Middle frontal gyrus (tissue), 1 donor: ENCODE measurements around the gene CFAP221.

Experiments
- DNase-seq: peaks from one replicate; pipeline ENCODE4 v3.0.0-alpha.2; 2015; ENCODE audit warnings: low spot score; ENCODE audit errors: extremely low spot score

The CFAP221 gene

GRCh38 chr2:119641562-119642258, 97.5 kb downstream of the CFAP221 start:
- DNase-seq = peak; percentile 83

- no peak for DNase-seq
These were observed 99.9 kb downstream of the CFAP221 start for GRCh38 chr2:119644186-119644585.

- no peak for DNase-seq
These were observed 101.1 kb downstream of the CFAP221 start for GRCh38 chr2:119645173-119645855.

- DNase-seq = no peak
These were observed 101.9 kb downstream of the CFAP221 start for GRCh38 chr2:119646149-119646548.

GRCh38 chr2:119647440-119648169, 103.4 kb downstream of the CFAP221 start:
- DNase-seq = no peak

GRCh38 chr2:119649364-119649917, 105.2 kb downstream of the CFAP221 start:
- no peak for DNase-seq

GRCh38 chr2:119650206-119650605, 106.0 kb downstream of the CFAP221 start:
- DNase-seq = no peak

- no peak for DNase-seq
These were observed 106.7 kb downstream of the CFAP221 start for GRCh38 chr2:119650846-119651370.

GRCh38 chr2:119657466-119658145, 113.4 kb downstream of the CFAP221 start:
- no peak for DNase-seq

GRCh38 chr2:119659601-119660342, 115.5 kb downstream of the CFAP221 start:
- DNase-seq = no peak

GRCh38 chr2:119660343-119660658, 116.1 kb downstream of the CFAP221 start:
- no peak for DNase-seq

- no peak for DNase-seq
These were observed 118.0 kb downstream of the CFAP221 start for GRCh38 chr2:119662297-119662696.

- no peak for DNase-seq
These were observed 124.3 kb downstream of the CFAP221 start for GRCh38 chr2:119668546-119668945.

GRCh38 chr2:119671016-119671415, 126.8 kb downstream of the CFAP221 start:
- no peak for DNase-seq

GRCh38 chr2:119671752-119672151, 127.5 kb downstream of the CFAP221 start:
- no peak for DNase-seq

GRCh38 chr2:119672161-119672862, 128.1 kb downstream of the CFAP221 start:
- DNase-seq = no peak

GRCh38 chr2:119673796-119674195, 129.5 kb downstream of the CFAP221 start:
- DNase-seq = no peak

GRCh38 chr2:119674711-119675500, 130.7 kb downstream of the CFAP221 start:
- DNase-seq = no peak

GRCh38 chr2:119678021-119678656, 133.9 kb downstream of the CFAP221 start:
- no peak for DNase-seq
